Measurements from ENCODE around the gene KDM3B. TPM values are rescaled to one million over a fixed set of nuclear protein-coding genes. Genes with fewer than 3 reads are reported as not detected.

The KDM3B gene
- total RNA-seq, 1 donor from 2014 or later = 42.4 TPM

GRCh38 chr5:138461343-138462125 is 109.0 kb downstream of the KDM3B start:
- no peak for TF ChIP-seq CTCF (IDR thresholded peaks at IDR 0.05; ENCODE audit: insufficient read depth, low read length, severe bottlenecking)
- no peak overlapping the region for H3K4me3 ChIP-seq (ENCODE audit: low read depth, low read length)
- FAIRE-seq = peak; percentile 68
- H3K36me3 ChIP-seq (ENCODE audit: control insufficient read depth, insufficient read depth, low read length) = peaks cover 10% of the 10 kb centered on the region
- DNase-seq (ENCODE audit: low read depth) = peak; percentile 91
- no peaks in the 10 kb centered on the region for H3K27me3 ChIP-seq (ENCODE audit: control insufficient read depth, insufficient read depth, low read length)

DNA sequence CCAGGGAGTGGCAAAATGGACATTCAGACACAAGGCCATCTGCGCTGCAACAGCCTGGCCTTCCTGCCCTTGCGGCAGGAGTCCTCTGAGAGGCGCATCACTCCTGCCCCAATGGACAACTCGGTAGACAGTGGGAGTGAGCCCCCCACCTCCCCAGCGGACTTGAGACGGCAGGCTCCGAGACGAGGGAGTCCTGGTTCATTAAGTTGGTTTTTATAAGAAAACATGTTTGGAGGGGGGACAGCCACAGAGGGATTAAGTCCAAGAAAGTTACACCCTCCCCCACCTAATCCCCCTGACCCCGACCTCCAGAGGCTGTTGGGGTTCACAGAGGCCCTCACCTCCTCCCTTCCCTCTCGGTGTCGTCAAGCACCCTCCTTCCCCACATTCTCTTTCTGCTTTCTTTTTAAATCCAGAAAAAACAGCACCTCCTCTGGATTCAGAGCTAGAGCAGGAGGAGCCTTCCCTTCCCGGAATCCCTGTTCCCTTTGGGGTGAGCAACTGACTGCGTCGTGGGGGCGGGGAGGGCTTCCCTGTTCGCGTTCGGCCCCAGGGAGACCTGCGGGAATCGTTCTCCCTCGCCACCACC is 111.0 kb downstream of the KDM3B start:
- H3K36me3 ChIP-seq (ENCODE audit: control insufficient read depth, insufficient read depth, low read length) = peaks cover 21% of the 10 kb centered on the region
- H3K27me3 ChIP-seq (ENCODE audit: control insufficient read depth, insufficient read depth, low read length) = no peaks in the 10 kb centered on the region
- no peak for TF ChIP-seq CTCF (IDR thresholded peaks at IDR 0.05; ENCODE audit: insufficient read depth, low read length, severe bottlenecking)
- no peak for DNase-seq (ENCODE audit: low read depth)
- H3K4me3 ChIP-seq (ENCODE audit: low read depth, low read length) = peak overlapping the region; percentile 68
- no peak for FAIRE-seq

DNA sequence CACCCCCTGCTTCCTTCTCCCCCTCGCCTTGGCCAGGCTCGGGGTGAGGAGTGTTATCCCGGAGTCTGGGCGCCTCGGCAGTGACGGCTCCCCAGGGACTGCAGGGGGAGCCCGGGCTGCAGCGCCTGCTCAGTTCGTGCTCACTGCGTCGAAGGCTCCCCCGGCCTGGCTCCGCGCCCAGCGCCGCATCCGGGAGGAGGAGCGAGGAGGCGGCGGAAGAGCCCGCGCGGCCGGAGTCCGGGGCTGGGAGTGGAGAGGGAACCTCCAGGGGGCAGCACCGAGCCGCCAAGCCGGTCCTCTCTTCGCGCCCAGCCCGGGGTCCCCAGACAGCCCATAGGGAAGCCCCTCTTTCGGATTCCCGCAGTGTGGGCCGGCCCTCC is 111.5 kb downstream of the KDM3B start:
- peak; percentile 85 for DNase-seq (ENCODE audit: low read depth)
- peak; percentile 84 for TF ChIP-seq CTCF (IDR thresholded peaks at IDR 0.05; ENCODE audit: insufficient read depth, low read length, severe bottlenecking)

DNA sequence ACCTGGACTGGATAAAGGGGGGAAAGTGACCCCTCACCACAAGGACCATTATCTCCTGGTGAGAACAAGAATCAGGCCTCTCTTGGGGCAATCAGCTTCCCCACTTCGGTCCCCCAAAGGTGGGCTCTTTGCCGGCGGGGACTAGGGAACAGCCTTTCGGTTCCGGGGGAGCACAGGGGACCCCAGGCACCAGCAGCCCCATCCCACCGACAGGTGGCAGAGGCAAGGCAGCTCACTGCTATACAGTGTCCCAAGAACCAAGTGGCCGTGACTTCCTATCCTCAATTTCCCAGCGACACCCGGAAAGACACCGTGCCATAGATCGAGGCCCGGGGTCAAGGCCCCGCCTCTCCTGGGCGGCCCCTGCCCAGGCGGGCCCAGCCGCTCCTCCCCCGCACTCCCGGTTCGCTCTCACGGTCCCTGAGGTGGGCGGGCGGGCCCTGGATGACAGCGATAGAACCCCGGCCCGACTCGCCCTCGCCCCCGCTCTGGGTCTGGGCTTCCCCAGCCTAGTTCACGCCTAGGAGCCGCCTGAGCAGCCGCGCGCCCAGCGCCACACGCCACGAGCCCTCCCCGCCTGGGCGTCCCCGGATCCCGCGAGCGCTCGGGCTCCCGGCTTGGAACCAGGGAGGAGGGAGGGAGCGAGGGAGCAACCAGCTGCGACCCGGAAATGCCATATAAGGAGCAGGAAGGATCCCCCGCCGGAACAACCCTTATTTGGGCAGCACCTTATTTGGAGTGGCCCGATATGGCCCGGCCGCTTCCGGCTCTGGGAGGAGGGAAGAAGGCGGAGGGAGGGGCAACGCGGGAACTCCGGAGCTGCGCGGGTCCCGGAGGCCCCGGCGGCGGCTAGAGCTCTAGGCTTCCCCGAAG is 112.1 kb downstream of the KDM3B start:
- no peak for TF ChIP-seq CTCF (IDR thresholded peaks at IDR 0.05; ENCODE audit: insufficient read depth, low read length, severe bottlenecking)
- Histone ChIP-seq H3K27me3 (ENCODE audit: control insufficient read depth, insufficient read depth, low read length) (no peaks in the 10 kb centered on the region), H3K36me3 (ENCODE audit: control insufficient read depth, insufficient read depth, low read length) (peaks cover 21% of the 10 kb centered on the region), H3K4me3 (ENCODE audit: low read depth, low read length) (peak overlapping the region; percentile 68)
- no peak for FAIRE-seq
- DNase-seq (ENCODE audit: low read depth) = peak; percentile 92

More for the DNA sequence above, 111.5 kb downstream of the KDM3B start:
- no peak for FAIRE-seq
- peak overlapping the region; percentile 68 for H3K4me3 ChIP-seq (ENCODE audit: low read depth, low read length)
- H3K27me3 ChIP-seq (ENCODE audit: control insufficient read depth, insufficient read depth, low read length) = no peaks in the 10 kb centered on the region
- peaks cover 21% of the 10 kb centered on the region for H3K36me3 ChIP-seq (ENCODE audit: control insufficient read depth, insufficient read depth, low read length)

DNA sequence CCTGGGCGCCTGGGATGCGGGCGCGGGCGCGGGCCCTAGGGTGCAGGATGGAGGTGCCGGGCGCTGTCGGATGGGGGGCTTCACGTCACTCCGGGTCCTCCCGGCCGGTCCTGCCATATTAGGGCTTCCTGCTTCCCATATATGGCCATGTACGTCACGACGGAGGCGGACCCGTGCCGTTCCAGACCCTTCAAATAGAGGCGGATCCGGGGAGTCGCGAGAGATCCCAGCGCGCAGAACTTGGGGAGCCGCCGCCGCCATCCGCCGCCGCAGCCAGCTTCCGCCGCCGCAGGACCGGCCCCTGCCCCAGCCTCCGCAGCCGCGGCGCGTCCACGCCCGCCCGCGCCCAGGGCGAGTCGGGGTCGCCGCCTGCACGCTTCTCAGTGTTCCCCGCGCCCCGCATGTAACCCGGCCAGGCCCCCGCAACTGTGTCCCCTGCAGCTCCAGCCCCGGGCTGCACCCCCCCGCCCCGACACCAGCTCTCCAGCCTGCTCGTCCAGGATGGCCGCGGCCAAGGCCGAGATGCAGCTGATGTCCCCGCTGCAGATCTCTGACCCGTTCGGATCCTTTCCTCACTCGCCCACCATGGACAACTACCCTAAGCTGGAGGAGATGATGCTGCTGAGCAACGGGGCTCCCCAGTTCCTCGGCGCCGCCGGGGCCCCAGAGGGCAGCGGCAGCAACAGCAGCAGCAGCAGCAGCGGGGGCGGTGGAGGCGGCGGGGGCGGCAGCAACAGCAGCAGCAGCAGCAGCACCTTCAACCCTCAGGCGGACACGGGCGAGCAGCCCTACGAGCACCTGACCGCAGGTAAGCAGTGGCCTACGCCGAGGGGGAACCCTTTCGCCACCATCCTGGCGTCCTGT is 113.0 kb downstream of the KDM3B start, which contains the start of gene EGR1:
Gene EGR1, plus strand, starts transcription at position 219 of the 864 bp plus-strand sequence. Its CDS starts 283 bp downstream, at position 502.
- Histone ChIP-seq H3K36me3 (ENCODE audit: control insufficient read depth, insufficient read depth, low read length) (peaks cover 21% of the 10 kb centered on the region), H3K4me3 (ENCODE audit: low read depth, low read length) (peak within 1 kb of the TSS; percentile 68), H3K27me3 (ENCODE audit: control insufficient read depth, insufficient read depth, low read length) (no peaks in the 10 kb centered on the region)
- DNase-seq (ENCODE audit: low read depth) (peak; percentile 78), FAIRE-seq (no peak)
- no peak for TF ChIP-seq CTCF (IDR thresholded peaks at IDR 0.05; ENCODE audit: insufficient read depth, low read length, severe bottlenecking)

Data from bronchial epithelial cell (primary cell).